ENCODE data around the gene ZDHHC21.
"Not testable (repeated sequence)": the region's sequence is repeated elsewhere in the genome, so short reads cannot be mapped to it uniquely, and the experiment has no call there.

Gene ZDHHC21

GRCh38 chr9:14678776-14679175 lies 14.5 kb downstream of the ZDHHC21 start:
- FAIRE-seq: no peak

- FAIRE-seq: no peak
Observed at GRCh38 chr9:14677872-14678271, 15.4 kb downstream of the ZDHHC21 start.

GRCh38 chr9:14677396-14677795 lies 15.8 kb downstream of the ZDHHC21 start:
- FAIRE-seq: no peak

- FAIRE-seq: no peak
Observed at GRCh38 chr9:14674630-14675029, 18.6 kb downstream of the ZDHHC21 start.

GRCh38 chr9:14671377-14671776 lies 21.9 kb downstream of the ZDHHC21 start:
- no peak for FAIRE-seq

GRCh38 chr9:14670718-14671117 lies 22.5 kb downstream of the ZDHHC21 start:
- FAIRE-seq: no peak

GRCh38 chr9:14664022-14664421 lies 29.2 kb downstream of the ZDHHC21 start:
- not testable (repeated sequence) for FAIRE-seq

GRCh38 chr9:14662060-14662453 lies 31.2 kb downstream of the ZDHHC21 start:
- FAIRE-seq: no peak

GRCh38 chr9:14661421-14662059 lies 31.7 kb downstream of the ZDHHC21 start:
- peak; percentile 43 for FAIRE-seq

- FAIRE-seq: no peak
Observed at GRCh38 chr9:14660721-14661120, 32.5 kb downstream of the ZDHHC21 start.

GRCh38 chr9:14654932-14655331 lies 38.3 kb downstream of the ZDHHC21 start:
- no peak for FAIRE-seq

GRCh38 chr9:14653511-14653910 lies 39.7 kb downstream of the ZDHHC21 start:
- no peak for FAIRE-seq

- peak; percentile 86 for FAIRE-seq
Observed at GRCh38 chr9:14652729-14653377, 40.4 kb downstream of the ZDHHC21 start.

- FAIRE-seq: no peak
Observed at GRCh38 chr9:14650596-14650995, 42.6 kb downstream of the ZDHHC21 start.

GRCh38 chr9:14645648-14646047 lies 47.6 kb downstream of the ZDHHC21 start:
- no peak for FAIRE-seq

- FAIRE-seq: no peak
Observed at GRCh38 chr9:14640967-14641366, 52.3 kb downstream of the ZDHHC21 start.

GRCh38 chr9:14640294-14640693 lies 52.9 kb downstream of the ZDHHC21 start:
- FAIRE-seq: peak; percentile 83

- no peak for FAIRE-seq
Observed at GRCh38 chr9:14633906-14634565, 59.2 kb downstream of the ZDHHC21 start.

GRCh38 chr9:14633148-14633547 lies 60.1 kb downstream of the ZDHHC21 start:
- no peak for FAIRE-seq

- FAIRE-seq: no peak
Observed at GRCh38 chr9:14627513-14627912, 65.7 kb downstream of the ZDHHC21 start.

GRCh38 chr9:14618836-14619420 lies 74.3 kb downstream of the ZDHHC21 start:
- FAIRE-seq: no peak

GRCh38 chr9:14616188-14616982 lies 76.8 kb downstream of the ZDHHC21 start:
- FAIRE-seq: peak; percentile 88

- FAIRE-seq: no peak
Observed at GRCh38 chr9:14608540-14608939, 84.7 kb downstream of the ZDHHC21 start.
